A673 (cell line): ENCODE results near the gene NAV2.

Experiments used
- CTCF ChIP-seq: fragments of 300-800, 200-600 bp; sonication (generic); conservative IDR thresholded peaks from 2 replicates; pipeline ENCODE4 v1.5.1; 2017; ENCODE audit warnings: low read depth, mild to moderate bottlenecking, antibody characterized with exemption, low read length, moderate library complexity, mixed read lengths
- EZH2 ChIP-seq: fragments of 200-600 bp; sonication (generic); IDR thresholded peaks from 2 replicates; pipeline ENCODE4 v1.6.1; 2017; ENCODE audit warnings: borderline replicate concordance, low read depth, mild to moderate bottlenecking, mixed read lengths, antibody characterized with exemption, low read length; ENCODE audit not compliant: poor library complexity, severe bottlenecking

DNA sequence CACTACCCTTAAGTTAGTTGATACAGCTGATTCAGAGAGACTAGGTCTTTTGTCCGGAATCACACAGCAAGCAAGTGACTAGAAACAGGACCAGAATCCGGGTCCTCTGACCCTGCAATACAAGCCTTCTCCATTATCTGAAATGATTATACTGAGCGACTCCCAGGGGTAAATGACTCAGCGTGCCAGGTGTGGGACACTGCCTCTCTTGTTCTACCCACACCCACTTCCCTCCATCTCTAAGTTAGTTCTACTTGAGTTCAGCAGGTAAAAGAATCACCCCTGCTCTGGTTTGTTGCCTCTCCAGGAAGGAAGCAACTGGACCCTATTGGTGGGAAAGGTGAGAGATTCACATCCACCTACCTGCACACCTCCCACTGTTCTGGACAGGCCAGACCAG lies 290.7 kb downstream of the NAV2 start:
- TF ChIP-seq CTCF (no peak), EZH2 (no peak)
